GM18511 (cell line): Measurements from ENCODE around the gene FBXW11.

Experiments used
- ATAC-seq: cut with Tn5 transposase; IDR thresholded peaks from one replicate; pipeline ENCODE4 v1.9.1; 2021; ENCODE audit warnings: mild to moderate bottlenecking, moderate library complexity; ENCODE audit not compliant: unreplicated experiment

FBXW11 gene

GRCh38 chr5:171956314-171956713 lies 50.1 kb downstream of the FBXW11 start:
- no peak for ATAC-seq

DNA sequence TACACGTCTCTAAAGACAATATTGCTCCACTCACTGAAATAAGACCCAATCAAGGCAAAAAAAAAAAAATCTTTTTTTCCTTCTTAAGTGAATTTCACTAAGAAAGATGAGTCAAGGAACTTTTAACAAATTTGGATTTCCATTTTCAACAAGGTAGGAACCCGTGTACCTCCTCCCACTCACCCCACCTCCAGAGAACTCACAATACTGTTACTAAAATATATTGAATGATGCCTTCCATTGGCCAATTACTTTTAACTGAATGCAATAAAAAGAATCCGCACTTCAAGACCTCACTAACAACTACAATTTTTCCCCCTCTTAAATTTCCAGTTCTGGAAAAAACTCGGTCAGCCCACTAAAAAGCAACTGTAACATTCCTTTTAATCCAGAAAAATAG lies 50.7 kb downstream of the FBXW11 start:
- ATAC-seq, result no peak

DNA sequence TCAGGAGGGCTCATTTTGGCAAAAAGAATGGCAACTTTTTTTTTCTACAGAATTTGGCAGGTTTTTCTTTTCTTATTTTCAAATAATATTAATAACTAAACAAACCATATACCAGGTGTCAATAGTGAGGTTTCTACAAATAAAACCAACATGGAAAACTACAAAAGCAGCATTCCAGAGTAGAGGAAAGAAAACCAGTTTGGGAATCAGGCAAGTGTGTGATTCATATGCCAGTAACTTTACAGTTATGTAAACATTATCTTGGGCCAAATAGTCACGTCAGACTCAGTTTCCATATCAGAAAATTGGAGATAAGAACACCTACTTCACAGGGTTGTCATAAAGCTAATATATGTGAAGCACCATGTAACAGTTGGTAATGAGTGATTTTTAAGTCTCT lies 51.7 kb downstream of the FBXW11 start:
- no peak for ATAC-seq

DNA sequence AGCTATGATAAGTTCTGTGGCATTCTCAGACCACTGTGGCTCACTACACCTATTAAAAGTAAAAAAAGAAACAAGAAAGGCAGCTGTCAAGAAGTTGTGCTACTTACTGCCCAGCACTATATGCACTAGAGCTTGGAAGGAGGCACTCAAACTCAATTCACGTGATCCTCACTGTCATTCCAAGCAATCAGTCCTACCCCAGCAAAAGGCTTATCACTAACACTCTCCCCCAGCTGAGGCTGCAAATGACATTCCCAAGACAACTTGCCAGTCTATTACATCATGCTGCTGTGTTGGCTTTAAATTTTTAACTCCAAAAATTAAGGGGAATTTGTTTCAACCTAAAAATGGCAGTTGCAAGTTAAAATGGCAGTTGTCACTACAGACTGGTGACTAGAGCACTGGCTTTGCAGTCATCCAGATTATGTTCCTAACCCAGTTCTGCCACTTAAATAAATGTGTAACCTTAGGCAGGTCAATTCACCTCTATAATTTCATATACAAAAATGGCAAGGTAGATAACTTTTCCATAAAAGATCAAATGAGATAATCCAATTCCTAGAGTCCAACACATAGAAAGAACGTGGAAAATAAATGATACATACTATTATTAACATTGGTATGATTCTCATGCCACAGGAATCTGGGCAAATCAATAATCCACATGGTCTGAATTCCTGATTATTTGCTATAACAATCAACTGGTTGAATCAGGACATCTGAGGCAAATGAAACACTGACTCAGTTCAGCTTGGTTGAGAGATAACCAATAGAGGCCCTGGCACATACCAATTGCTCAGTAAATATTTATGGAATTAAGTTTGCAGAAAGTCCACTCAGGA lies 52.4 kb downstream of the FBXW11 start:
- ATAC-seq, result no peak

GRCh38 chr5:171952021-171952420 lies 54.4 kb downstream of the FBXW11 start:
- ATAC-seq, result no peak

GRCh38 chr5:171951218-171951617 lies 55.2 kb downstream of the FBXW11 start:
- ATAC-seq, result no peak

GRCh38 chr5:171946000-171946781 lies 60.2 kb downstream of the FBXW11 start:
- no peak for ATAC-seq

DNA sequence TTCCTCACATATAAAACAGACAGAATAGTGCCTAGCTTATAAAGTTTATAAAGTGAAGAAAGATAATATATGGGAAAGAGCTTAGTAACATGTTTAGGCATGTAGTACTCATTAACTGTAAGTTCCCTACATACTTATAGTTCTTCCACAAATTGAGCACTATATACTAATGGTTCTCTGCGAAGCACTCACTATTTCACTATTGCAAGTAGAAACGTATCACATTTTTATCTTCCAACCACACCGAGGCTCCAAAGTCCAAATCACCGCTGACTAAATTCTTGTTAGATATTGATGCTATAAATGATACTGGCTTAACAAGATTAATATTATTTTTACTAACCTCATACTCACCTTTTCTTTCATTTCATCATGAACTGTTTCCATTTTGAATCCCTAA lies 61.0 kb downstream of the FBXW11 start:
- ATAC-seq, result no peak

GRCh38 chr5:171945066-171945465 lies 61.4 kb downstream of the FBXW11 start:
- no peak for ATAC-seq

DNA sequence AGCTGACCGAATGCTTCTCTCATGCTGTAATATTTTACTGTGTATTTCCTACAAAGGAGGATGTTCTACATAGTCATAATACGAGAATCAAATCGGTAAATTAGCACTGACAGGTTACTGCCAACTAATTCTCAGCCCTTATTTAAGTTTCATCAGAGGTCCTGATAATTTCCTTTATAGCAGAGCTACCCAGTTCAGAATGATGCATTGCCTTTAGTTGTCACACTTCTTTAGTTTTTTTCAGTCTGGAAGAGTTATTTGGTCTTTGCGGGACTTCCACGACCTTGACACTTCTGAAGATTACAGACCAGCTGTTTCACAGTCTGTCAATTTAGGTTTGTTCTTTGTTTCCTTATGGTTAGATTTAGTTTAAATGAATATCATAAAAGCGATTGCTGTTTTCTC lies 64.3 kb downstream of the FBXW11 start:
- ATAC-seq, result peak; percentile 63

DNA sequence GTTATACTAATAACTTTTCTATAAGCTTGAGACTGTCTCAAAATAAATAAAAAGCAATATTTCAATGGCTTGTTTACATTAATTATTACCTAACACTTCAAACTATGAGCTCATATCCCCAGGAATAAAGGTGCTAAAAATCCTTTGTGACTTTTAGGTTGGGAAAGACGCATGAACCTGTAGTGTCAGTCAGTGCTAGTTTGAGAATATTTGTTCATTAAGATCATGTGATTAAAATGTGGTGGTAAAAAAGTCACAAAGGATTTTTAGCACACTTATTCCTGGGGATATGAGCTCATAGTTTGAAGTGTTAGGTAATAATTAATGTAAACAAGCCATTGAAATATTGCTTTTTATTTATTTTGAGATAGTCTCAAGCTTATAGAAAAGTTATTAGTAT lies 64.8 kb downstream of the FBXW11 start:
- peak; percentile 40 for ATAC-seq

DNA sequence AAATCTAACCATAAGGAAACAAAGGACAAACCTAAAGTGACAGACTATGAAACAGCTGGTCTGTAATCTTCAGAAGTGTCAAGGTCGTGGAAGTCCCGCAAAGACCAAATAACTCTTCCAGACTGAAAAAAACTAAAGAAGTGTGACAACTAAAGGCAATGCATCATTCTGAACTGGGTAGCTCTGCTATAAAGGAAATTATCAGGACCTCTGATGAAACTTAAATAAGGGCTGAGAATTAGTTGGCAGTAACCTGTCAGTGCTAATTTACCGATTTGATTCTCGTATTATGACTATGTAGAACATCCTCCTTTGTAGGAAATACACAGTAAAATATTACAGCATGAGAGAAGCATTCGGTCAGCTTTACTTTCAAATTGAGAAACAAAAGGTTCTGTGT lies 65.2 kb downstream of the FBXW11 start:
- ATAC-seq, result peak; percentile 40

GRCh38 chr5:171939951-171940350 lies 66.5 kb downstream of the FBXW11 start:
- no peak for ATAC-seq

GRCh38 chr5:171938358-171938757 lies 68.1 kb downstream of the FBXW11 start:
- no peak for ATAC-seq

DNA sequence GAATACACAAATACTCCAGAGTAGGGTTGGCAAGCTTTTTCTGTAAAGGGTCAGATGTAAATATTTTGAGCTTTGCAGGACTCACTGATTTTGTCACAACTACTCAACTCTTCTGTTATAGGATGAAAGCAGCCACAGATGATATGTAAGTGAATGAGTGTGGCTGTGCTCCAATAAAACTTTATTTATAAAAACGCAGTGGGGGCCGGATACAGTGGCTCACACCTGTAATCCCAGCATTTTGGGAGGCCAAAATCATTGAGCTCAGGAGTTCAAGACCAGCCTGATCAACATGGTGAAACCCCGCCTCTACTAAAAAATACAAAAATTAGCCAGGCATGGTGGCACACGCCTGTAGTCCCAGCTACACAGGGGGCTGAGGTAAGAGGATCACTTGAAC lies 69.1 kb downstream of the FBXW11 start:
- no peak for ATAC-seq

DNA sequence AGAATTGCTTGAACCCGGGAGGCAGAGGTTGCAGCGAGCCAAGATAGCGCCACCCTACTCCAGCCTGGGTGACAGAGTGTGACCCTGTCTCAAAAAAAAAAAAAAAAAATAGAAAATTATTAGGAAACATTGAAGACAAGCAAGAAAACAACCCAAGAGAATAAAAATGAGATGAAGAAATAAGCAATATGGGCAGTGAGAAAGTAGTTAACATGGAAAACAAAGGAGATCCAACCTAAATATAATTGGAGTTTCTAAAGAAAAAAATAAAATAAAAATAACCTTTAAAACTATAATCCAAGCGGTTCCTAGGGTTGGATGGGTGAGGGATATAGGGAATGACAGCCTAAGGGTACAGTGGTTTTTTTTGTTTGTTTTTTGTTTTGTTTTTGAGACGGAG lies 71.9 kb downstream of the FBXW11 start:
- ATAC-seq, result no peak

DNA sequence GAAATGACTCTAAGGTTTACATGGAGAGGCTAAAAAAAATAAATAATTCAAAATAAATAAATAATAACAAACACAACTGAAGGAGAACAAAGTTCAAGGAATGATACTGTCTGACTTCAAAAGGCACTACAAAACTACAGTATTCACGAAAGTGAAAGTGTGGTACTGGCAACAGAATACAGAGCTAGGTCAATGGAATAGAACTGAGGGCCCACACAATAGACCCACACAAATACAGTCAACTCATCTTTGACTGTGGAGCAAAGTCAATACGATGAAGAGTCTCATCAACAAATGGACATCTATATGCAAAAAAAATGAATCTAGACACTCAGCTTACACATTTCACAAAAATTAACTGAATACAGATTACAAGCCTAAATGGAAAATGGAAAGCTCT lies 75.3 kb downstream of the FBXW11 start:
- peak; percentile 55 for ATAC-seq

GRCh38 chr5:171927345-171927941 lies 79.0 kb downstream of the FBXW11 start:
- no peak for ATAC-seq

DNA sequence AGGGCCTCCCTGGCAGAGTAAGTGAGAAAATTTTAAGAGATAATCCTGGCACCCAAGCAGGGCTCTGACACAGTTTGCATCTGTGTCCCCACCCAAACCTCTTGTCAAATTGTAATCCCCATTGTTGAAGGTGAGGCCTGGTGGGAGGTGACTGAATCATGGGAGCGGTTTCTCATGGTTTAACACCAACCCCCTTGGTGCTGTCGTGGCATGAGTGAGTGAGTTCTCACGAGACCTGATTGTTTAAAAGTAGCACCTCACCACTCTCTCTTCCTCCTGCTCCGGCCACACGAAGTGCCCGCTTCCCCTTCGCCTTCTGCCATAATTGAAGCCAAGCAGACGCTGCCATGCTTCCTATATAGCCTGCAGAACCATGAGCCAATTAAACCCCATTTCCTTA lies 80.1 kb downstream of the FBXW11 start:
- ATAC-seq, result peak; percentile 90

GRCh38 chr5:171924493-171925122 lies 81.8 kb downstream of the FBXW11 start:
- no peak for ATAC-seq

DNA sequence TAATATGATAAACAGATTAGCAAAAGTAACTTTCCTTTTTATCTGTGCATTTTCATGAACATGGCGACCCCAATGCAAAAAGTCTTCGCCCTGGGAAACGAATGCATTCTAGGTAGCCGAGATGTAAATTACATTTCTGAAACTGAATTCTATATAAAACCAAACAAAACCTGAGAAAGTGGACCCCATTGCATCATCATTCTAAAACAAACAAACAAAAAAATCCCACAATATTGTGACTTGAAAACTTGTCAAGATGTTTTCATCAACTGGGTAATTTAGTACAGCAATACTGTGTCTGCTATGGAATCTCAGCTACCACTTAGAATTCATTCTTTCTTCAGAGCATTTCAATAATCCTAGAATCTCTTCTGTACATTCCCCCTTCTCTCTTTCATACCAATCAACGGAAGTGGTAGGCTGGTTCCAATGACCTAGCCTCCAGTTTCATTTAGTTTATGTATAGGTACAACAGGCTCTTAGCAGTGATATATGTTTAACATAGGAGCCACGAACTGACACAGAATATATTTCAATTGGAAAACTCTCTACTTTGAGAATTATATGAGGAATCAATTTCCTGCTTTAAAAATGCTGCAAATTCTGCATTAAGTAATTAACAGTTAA lies 85.6 kb downstream of the FBXW11 start:
- ATAC-seq, result no peak
